ENCODE measurements around the gene FRRS1L.

DNA sequence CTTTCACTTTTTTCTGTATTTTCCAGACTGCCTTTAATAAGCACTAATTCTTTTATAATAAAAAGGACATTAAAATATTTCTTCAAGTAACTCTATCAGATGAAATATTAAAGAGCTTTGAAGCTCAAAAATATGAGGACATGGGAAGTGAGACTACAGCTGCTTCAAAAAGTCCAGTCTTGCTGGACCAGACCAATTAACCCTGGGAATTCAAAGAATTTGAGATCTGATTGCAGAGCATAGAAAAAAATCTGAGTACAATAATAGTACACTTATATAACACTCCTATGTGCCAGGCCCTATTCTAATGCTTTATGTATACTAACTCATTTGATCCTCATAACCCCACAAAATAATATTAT lies 57.1 kb downstream of the FRRS1L start:
- TF ChIP-seq CTCF (IDR thresholded peaks at IDR 0.05; ENCODE audit: insufficient read depth, low read depth, low read length): no peak
- TF ChIP-seq EZH2 (IDR thresholded peaks at IDR 0.05; ENCODE audit: insufficient read depth, low read length): no peak

Measured in astrocyte (in vitro differentiated cells and primary cell).